GM21576 (cell line): ENCODE measurements around the gene AHCYL1.
A peak's percentile ranks its signal among the peaks of the same experiment; 100 is the strongest.
"Not testable (repeated sequence)": the region's sequence is repeated elsewhere in the genome, so short reads cannot be mapped to it uniquely, and the experiment has no call there.

Experiments used
- ATAC-seq: cut with Tn5 transposase; IDR thresholded peaks from one replicate; pipeline ENCODE4 v1.9.1; 2021; ENCODE audit warnings: mild to moderate bottlenecking, moderate library complexity; ENCODE audit not compliant: unreplicated experiment

The AHCYL1 gene

DNA sequence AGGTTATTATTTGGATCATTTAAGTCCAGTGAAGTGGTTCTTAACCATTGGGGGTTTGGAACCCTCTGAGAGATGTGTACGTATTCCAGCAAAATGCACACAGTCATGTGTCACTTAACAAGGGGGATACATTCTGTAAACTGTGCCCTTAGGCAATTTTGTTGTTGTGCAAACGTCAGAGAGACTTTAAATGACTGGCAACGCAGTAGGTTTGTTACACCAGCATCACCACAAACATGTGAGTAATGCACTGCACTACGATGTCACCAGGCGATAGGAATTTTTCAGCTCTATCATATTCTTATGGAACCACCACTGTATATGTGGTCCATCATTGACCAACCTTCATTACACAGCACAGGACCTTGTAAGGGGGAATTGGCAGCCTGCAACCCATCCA is 11.9 kb downstream of the AHCYL1 start:
- ATAC-seq: no peak

- ATAC-seq: no peak
These were observed 12.8 kb downstream of the AHCYL1 start for GRCh38 chr1:109997204-109997866.

GRCh38 chr1:109997867-109998229 is 13.3 kb downstream of the AHCYL1 start:
- no peak for ATAC-seq

- ATAC-seq: no peak
These were observed 18.1 kb downstream of the AHCYL1 start for GRCh38 chr1:110002695-110003094.

DNA sequence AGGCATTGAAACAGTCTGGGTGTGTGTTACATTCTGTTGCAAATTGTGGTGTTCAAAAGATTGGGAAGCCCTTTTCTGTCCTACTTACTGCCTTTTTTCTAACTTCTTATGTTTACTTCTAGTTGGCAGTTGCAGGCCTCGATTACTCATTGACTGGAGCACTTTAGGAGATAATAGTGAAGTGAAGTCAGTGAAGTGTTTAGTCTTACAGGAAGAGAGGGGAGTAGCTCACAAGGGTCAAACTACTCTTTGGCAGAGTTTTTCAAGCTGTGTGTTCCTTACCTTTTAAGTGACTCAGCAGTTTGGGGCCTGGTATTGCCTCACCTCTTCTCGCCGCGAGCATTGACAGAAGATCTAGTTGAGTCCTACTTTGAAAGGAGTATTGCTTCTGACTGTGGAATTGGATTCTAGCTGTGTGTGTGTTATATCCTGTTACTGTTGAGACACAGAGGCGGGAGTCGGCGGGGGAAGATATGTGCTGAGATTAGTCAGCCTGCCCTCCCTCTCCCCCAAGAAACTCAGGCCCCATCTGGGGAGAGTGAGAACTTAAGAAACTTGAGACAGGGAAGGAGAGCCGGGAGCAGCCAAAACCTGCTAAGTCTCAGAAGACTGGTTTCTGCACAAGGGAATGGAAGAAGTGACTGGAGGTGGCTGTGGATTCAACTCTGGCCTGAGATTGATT is 19.3 kb downstream of the AHCYL1 start:
- ATAC-seq: peak; percentile 77

DNA sequence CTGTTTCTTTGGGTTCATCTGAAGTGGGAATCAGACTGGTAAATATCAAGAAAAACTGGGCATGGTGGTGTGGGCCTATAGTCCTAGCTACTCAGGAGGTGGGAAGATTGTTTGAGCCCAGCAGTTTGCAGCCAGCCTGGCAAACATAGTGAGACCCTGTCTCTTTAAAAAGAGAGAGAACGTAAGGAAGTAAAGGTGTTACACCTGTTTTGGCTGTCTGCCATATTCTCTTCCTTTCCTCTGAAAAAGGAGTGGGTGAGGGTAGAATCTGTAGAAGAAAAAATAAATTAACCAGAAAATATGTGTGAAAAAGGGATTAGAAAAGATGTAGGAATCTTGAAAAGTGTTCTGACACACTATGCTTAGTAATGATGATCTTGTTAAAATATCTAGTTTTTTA is 20.0 kb downstream of the AHCYL1 start:
- no peak for ATAC-seq

GRCh38 chr1:110005971-110006370 is 21.4 kb downstream of the AHCYL1 start:
- ATAC-seq: no peak

DNA sequence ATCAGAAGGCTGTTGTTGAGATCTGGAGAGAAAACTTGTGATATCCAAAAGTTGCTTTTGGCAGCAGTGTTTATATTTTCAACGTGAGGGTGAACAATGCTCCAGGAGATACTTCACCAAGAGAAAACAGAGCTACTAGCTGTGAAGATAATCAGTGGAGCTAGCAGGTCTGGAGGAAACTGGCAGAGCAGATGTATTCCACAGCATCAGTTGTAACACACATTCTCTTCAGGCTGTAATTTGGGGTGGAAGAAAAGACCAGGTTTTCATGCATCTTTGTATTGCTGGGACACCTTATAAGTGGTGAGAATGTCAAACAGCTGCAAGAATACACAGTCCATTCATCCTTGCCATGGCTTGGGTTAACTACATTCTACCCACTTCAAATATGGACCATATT is 22.0 kb downstream of the AHCYL1 start:
- ATAC-seq: no peak

DNA sequence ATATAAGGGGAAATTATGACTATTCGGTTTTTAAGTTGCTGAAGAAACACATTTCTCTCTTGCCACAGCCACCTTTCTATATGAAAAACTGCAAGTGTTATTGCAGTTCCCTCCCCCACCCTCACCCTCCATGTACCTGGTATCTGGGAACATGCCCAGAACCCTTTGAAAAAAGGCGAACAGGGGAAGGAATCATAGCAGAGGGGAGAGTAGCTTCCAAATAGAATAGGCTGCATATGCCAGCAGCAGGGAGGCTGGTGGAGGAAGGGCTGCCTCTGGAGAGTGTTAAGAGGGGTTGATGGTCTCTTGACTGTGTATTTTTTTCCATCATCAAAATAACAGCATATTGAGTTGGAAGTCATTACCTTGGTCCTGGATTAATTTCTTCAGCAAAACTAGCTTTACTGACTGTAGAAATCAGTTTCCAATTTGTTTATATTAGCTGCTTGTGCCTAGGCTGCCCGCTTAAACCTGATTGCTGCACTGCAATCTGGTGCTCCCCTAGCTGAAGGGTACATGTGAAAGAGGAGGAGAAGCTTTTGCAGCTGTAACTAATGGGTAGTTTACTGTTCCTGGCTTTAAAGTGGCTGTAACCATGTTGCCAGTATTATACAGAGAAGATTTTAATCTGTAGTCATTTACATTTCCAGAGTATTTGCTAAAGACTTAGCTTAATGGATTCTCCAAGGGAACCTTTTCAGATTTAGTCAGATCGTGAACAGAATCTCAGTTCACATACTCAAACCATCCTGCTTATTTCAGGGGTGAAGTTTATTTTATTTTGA is 22.7 kb downstream of the AHCYL1 start:
- ATAC-seq: no peak

DNA sequence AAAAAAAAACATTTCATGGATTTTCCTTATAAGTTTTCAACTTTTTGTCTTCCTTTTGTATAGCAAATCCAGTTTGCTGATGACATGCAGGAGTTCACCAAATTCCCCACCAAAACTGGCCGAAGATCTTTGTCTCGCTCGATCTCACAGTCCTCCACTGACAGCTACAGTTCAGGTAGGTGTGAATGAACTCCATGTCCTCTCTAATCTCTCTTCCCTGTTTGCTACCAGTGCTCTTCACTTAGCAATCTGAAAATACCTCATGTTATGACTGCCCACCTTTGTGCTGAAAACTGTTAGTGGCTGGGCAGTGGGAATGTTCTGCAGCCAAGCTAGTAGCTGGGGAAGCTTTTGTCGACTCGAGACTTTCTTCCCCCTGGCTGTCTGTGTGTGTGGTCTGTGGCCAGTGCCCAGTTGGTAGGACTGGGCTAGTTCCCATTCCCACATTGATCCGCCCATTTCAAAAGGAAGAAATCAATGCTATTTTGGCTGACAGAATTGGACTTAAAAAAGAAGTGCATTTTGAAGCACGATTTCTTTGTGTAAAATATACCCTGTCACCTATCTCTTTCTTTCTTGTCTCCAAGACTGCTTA is 24.5 kb downstream of the AHCYL1 start:
- ATAC-seq: no peak

GRCh38 chr1:110011527-110012041 is 27.0 kb downstream of the AHCYL1 start:
- ATAC-seq: peak; percentile 95

DNA sequence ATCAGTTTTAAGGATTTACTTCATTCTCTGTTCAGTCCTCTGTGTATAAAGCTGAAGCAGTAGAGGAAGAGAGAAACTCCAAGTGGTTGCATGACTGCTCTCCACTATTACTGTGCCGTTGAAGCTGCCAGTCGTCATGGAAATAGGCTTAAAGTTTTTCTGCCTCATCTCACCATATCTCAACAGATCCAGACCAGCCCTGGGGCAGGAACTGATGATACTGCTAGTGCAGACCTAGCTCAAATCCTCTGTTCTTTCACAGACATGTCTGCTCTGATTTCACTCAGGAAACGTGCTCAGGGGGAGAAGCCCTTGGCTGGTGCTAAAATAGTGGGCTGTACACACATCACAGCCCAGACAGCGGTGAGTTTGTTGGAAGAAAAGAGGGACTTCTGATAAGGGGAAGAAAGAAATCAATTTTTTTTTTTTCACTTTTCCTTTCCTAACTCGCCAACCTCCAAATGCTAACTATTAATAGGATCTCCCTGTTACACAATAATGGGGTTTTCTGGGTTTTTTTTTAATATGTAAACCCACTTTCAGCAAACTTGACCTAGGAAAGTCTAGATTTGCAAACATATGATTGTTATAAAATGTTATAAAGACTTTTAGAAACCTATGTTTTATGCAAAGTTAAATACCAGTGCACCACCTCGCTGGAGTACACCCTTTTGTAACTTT is 27.7 kb downstream of the AHCYL1 start:
- peak; percentile 69 for ATAC-seq

GRCh38 chr1:110017792-110018191 is 33.2 kb downstream of the AHCYL1 start:
- no peak for ATAC-seq

DNA sequence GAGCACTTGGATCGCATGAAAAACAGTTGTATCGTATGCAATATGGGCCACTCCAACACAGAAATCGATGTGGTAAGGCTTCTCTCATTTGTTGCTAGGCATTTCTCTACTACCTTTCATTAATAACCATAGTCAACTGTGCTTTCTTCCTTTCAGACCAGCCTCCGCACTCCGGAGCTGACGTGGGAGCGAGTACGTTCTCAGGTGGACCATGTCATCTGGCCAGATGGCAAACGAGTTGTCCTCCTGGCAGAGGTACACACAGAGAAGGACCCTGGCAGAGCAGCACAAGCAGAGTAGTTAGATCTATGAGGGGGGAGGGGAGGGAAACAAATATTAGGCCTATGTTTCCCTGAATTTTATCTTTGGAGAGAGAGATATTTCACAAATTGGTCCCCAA is 33.8 kb downstream of the AHCYL1 start:
- no peak for ATAC-seq

GRCh38 chr1:110019770-110020169 is 35.2 kb downstream of the AHCYL1 start:
- ATAC-seq: no peak

DNA sequence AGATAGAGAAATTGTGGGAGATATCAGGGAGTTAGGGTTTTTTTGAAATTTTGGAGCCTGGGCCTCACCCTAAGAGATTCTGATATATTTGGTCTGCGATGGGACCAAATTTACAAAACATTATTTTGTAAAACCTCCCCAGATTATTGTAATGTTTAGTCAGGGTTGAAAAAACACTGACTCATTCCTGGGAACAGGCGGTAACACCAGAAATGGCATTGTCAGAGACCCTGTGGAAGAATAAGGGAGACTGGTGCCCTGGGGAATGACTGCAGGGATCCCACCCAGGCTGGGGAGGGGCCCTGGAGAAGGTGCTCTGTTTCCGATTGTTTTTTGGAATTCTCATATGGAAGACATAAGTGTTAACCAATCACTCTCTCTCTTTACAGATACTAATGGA is 36.7 kb downstream of the AHCYL1 start:
- ATAC-seq: no peak

GRCh38 chr1:110024613-110025012 is 40.0 kb downstream of the AHCYL1 start:
- ATAC-seq: no peak

DNA sequence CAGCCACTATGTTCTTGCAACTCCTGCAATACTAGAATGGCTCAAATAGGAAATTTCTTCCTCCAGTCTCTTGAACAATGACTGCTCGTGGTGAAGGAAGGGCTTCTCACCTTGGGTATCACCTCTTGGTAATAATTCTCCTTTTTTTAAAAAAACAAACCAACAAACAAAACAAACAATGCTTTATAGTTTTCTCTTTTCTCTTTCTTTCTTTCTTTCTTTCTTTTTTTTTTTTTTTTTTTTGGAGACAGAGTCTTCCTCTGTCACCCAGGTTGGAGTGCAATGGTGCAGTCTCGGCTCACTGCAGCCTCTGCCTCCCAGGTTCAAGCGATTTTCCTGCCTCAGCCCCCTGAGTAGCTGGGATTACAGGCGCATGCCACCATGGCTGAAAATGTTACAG is 46.1 kb downstream of the AHCYL1 start:
- ATAC-seq: not testable (repeated sequence)

DNA sequence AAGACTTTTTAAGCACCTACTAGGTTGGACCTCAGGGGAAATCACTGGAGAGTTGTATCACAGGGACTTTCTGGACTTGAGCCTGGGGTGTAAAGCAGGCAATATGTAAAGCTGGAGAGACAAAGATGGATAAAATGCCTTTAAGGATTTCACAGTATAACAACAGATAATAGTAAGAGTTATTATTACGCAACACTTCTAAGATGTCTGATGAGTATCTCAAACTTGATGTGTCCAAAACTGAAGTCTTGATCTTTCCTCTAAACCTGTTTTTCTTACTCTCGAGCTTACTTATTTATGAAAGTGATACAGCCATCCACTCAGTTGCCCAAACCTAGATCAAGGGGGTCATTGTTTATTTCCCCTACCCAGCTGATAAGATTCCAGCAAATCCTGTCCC is 47.8 kb downstream of the AHCYL1 start:
- ATAC-seq: no peak

DNA sequence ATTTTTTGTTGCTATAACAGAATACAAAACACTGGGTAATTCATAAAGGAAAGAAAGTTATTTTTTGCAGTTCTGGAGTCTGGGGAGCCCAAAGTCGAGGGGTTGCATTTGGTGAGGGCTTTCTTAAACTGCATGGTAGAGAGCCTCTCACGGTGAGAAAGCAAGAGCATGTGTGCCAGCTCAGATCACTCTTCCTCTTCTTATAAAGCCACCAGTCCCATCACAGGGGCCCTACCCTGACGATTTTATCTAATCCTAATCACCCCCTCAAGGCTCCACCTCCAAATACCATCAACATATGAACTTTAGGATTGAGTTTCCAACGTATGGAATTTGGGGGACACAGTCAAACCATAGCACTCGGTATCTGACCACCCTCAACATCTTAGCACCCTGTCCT is 48.9 kb downstream of the AHCYL1 start:
- no peak for ATAC-seq

- no peak for ATAC-seq
These were observed 49.5 kb downstream of the AHCYL1 start for GRCh38 chr1:110034040-110034450.
